Nephron (organoid): ENCODE results near the gene CACNA1C.

Experiments used
- H3K27ac Mint-ChIP-seq, 3 experiments: 2 replicates each; pipeline ENCODE4 v1.8.0; 2020; ENCODE audit warnings: mixed read lengths in 3 of 3, mild to moderate bottlenecking in 2 of 3, moderate library complexity in 1 of 3
- H3K27me3 Mint-ChIP-seq: 2 replicates; pipeline ENCODE4 v1.8.0; 2021; ENCODE audit warnings: low read depth, mild to moderate bottlenecking, moderate library complexity, mixed read lengths
- H3K36me3 Mint-ChIP-seq: 2 replicates; pipeline ENCODE4 v1.8.0; 2020; ENCODE audit warnings: low read depth, mixed read lengths
- H3K4me1 Mint-ChIP-seq: 2 replicates; pipeline ENCODE4 v1.8.0; 2020; ENCODE audit warnings: mixed read lengths
- H3K4me3 Mint-ChIP-seq, 3 experiments: 2 replicates each; pipeline ENCODE4 v1.8.0; 2020; ENCODE audit warnings: mild to moderate bottlenecking in 3 of 3, mixed read lengths in 3 of 3, moderate library complexity in 2 of 3
- H3K9me3 Mint-ChIP-seq: 2 replicates; pipeline ENCODE4 v1.8.0; 2020; ENCODE audit warnings: mixed read lengths
- CTCF ChIP-seq, 3 experiments: fragments of 200-600 bp; sonication (generic); IDR thresholded peaks; one replicate each; pipeline ENCODE4 v1.5.0; 2021; ENCODE audit warnings: antibody characterized with exemption in 3 of 3; ENCODE audit not compliant: unreplicated experiment in 3 of 3

CACNA1C gene

GRCh38 chr12:2638273-2639019, 585.7 kb downstream of the CACNA1C start:
- H3K27ac Mint-ChIP-seq = no peak overlapping the region
- peaks cover 5% of the 10 kb centered on the region for H3K4me1 Mint-ChIP-seq
- no peak for TF ChIP-seq CTCF (IDR thresholded peaks at IDR 0.05; ENCODE audit: unreplicated experiment in 3 of 3)
- no peaks in the 10 kb centered on the region for H3K27me3 Mint-ChIP-seq
- H3K4me3 Mint-ChIP-seq = no peak overlapping the region
- peaks cover 6% of the 10 kb centered on the region for H3K9me3 Mint-ChIP-seq
- peaks cover 18% of the 10 kb centered on the region for H3K36me3 Mint-ChIP-seq

- H3K36me3 Mint-ChIP-seq = peaks cover 18% of the 10 kb centered on the region
- H3K4me1 Mint-ChIP-seq = peaks cover 5% of the 10 kb centered on the region
- no peak overlapping the region for H3K27ac Mint-ChIP-seq
- H3K9me3 Mint-ChIP-seq = peaks cover 6% of the 10 kb centered on the region
- no peaks in the 10 kb centered on the region for H3K27me3 Mint-ChIP-seq
- H3K4me3 Mint-ChIP-seq = no peak overlapping the region
- no peak for TF ChIP-seq CTCF (IDR thresholded peaks at IDR 0.05; ENCODE audit: unreplicated experiment in 3 of 3)
These were observed 586.2 kb downstream of the CACNA1C start for GRCh38 chr12:2639020-2639298.

GRCh38 chr12:2640281-2640680, 587.5 kb downstream of the CACNA1C start:
- TF ChIP-seq CTCF (IDR thresholded peaks at IDR 0.05; ENCODE audit: unreplicated experiment in 3 of 3) = no peak
- Mint-ChIP-seq H3K4me1 (peaks cover 5% of the 10 kb centered on the region), H3K27ac (peak overlapping the region in 2 of 3 experiments; percentile 32 to 38), H3K4me3 (no peak overlapping the region), H3K27me3 (no peaks in the 10 kb centered on the region), H3K9me3 (no peaks in the 10 kb centered on the region), H3K36me3 (peaks cover 6% of the 10 kb centered on the region)

GRCh38 chr12:2640709-2641108, 587.9 kb downstream of the CACNA1C start:
- H3K9me3 Mint-ChIP-seq = no peaks in the 10 kb centered on the region
- H3K36me3 Mint-ChIP-seq = peaks cover 1% of the 10 kb centered on the region
- TF ChIP-seq CTCF (IDR thresholded peaks at IDR 0.05; ENCODE audit: unreplicated experiment in 3 of 3) = no peak
- peaks cover 5% of the 10 kb centered on the region for H3K4me1 Mint-ChIP-seq
- no peak overlapping the region for H3K4me3 Mint-ChIP-seq
- H3K27ac Mint-ChIP-seq = peak overlapping the region in 2 of 3 experiments; percentile 32 to 38
- no peaks in the 10 kb centered on the region for H3K27me3 Mint-ChIP-seq

- no peak overlapping the region for H3K4me3 Mint-ChIP-seq
These were observed 588.4 kb downstream of the CACNA1C start for GRCh38 chr12:2641207-2641606.

More at GRCh38 chr12:2641207-2641606, 588.4 kb downstream of the CACNA1C start:
- H3K27ac Mint-ChIP-seq = peak overlapping the region in 1 of 3 experiments; percentile 38
- no peaks in the 10 kb centered on the region for H3K27me3 Mint-ChIP-seq
- H3K9me3 Mint-ChIP-seq = no peaks in the 10 kb centered on the region
- no peaks in the 10 kb centered on the region for H3K36me3 Mint-ChIP-seq
- peaks cover 5% of the 10 kb centered on the region for H3K4me1 Mint-ChIP-seq
- TF ChIP-seq CTCF (IDR thresholded peaks at IDR 0.05; ENCODE audit: unreplicated experiment in 3 of 3) = no peak
